ENCODE data around the gene SPTBN5.

The SPTBN5 gene

DNA sequence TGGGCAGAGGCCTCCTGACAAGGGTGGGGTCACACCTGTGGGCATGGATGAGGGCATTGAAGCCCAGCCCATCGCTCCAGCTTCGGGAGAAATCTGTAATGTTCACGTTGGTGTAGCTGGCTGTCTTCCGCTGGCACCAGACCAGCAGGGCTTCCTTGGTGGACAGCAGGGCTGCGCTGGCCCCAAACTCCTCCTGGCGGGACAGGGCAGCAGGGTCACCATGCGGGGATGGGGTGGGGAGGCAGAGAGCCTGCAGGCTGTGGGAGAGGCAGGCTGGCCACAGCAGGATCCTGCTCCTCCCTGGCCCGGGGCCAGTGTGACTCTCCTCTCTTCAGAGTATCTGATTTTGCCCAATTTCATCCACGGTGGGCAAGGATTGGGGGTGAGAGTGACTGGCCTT lies 6.0 kb downstream of the SPTBN5 start:
- H3K36me3 ChIP-seq (ENCODE audit: insufficient read depth, low read length) = no peaks in the 10 kb centered on the region
- no peaks in the 10 kb centered on the region for H3K9me3 ChIP-seq (ENCODE audit: low read depth, low read length)
- no peak overlapping the region for H3K27ac ChIP-seq
- TF ChIP-seq POLR2AphosphoS5 (IDR thresholded peaks at IDR 0.05; ENCODE audit: borderline replicate concordance, low read depth, low read length) (no peak), EZH2 (IDR thresholded peaks at IDR 0.05) (no peak), FOXP2 (optimal IDR thresholded peaks at IDR 0.05; ENCODE audit: control extremely low read depth, extremely low read length, insufficient read depth) (no peak)
- no peak overlapping the region for H3K9ac ChIP-seq (ENCODE audit: insufficient read length)
- DNase-seq (ENCODE audit: low read depth, low spot score) = no peak
- no peak overlapping the region for H3K4me3 ChIP-seq

DNA sequence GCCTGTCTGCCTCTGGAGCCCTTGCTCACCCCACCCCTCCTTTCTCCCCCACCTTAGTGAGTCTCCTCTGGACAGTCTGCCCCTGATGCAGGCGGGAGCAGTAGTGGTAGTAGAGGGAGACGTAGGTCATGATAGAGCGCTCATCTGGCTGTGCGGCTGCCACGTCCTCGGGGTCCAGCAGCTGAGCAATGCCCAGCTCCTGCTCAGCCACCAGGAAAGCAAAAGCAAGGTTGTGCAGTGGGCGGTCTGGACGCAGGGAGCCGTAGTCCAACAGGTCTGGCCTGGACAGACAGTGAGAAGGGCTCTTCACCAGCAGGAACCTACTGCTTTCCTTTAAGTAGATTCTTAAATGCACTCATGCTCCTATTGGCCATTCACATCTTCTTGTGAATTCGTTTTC lies 6.7 kb downstream of the SPTBN5 start:
- Histone ChIP-seq H3K27ac (no peak overlapping the region), H3K4me3 (no peak overlapping the region), H3K36me3 (ENCODE audit: insufficient read depth, low read length) (no peaks in the 10 kb centered on the region), H3K9ac (ENCODE audit: insufficient read length) (no peak overlapping the region), H3K9me3 (ENCODE audit: low read depth, low read length) (no peaks in the 10 kb centered on the region)
- DNase-seq (ENCODE audit: low read depth, low spot score) = no peak
- TF ChIP-seq EZH2 (IDR thresholded peaks at IDR 0.05) = no peak
- no peak for TF ChIP-seq POLR2AphosphoS5 (IDR thresholded peaks at IDR 0.05; ENCODE audit: borderline replicate concordance, low read depth, low read length)
- no peak for TF ChIP-seq FOXP2 (optimal IDR thresholded peaks at IDR 0.05; ENCODE audit: control extremely low read depth, extremely low read length, insufficient read depth)

GRCh38 chr15:41886741-41887140 lies 7.1 kb downstream of the SPTBN5 start:
- Histone ChIP-seq H3K36me3 (ENCODE audit: insufficient read depth, low read length) (no peaks in the 10 kb centered on the region), H3K27ac (no peak overlapping the region), H3K9ac (ENCODE audit: insufficient read length) (no peak overlapping the region), H3K9me3 (ENCODE audit: low read depth, low read length) (no peaks in the 10 kb centered on the region), H3K4me3 (no peak overlapping the region)
- TF ChIP-seq EZH2 (IDR thresholded peaks at IDR 0.05) (no peak), FOXP2 (optimal IDR thresholded peaks at IDR 0.05; ENCODE audit: control extremely low read depth, extremely low read length, insufficient read depth) (no peak), POLR2AphosphoS5 (IDR thresholded peaks at IDR 0.05; ENCODE audit: borderline replicate concordance, low read depth, low read length) (no peak)
- DNase-seq (ENCODE audit: low read depth, low spot score) = no peak

DNA sequence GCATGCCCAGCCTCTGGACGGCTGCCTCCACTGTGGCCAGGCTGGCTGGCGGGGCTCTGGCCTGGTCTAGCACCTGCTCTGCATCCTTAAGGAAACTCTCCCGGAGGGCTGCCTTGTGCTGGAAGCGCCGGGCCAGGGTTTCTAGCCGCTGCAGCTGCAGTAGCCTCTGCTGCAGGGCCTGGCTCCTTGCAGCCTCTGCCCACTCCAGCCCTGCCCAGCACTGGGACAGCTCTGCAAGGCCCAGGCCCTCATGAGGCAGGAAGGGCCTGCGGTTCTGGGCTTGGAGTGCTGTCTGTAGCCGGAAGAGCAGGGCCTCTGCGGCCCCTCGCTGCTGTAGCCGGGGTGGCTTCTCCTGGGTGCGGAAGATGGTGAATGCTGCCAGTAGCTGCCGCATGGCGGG lies 8.0 kb downstream of the SPTBN5 start:
- H3K4me3 ChIP-seq = no peak overlapping the region
- no peak for DNase-seq (ENCODE audit: low read depth, low spot score)
- H3K9me3 ChIP-seq (ENCODE audit: low read depth, low read length) = no peaks in the 10 kb centered on the region
- H3K9ac ChIP-seq (ENCODE audit: insufficient read length) = no peak overlapping the region
- no peak for TF ChIP-seq POLR2AphosphoS5 (IDR thresholded peaks at IDR 0.05; ENCODE audit: borderline replicate concordance, low read depth, low read length)
- no peak for TF ChIP-seq FOXP2 (optimal IDR thresholded peaks at IDR 0.05; ENCODE audit: control extremely low read depth, extremely low read length, insufficient read depth)
- no peaks in the 10 kb centered on the region for H3K36me3 ChIP-seq (ENCODE audit: insufficient read depth, low read length)
- no peak overlapping the region for H3K27ac ChIP-seq

DNA sequence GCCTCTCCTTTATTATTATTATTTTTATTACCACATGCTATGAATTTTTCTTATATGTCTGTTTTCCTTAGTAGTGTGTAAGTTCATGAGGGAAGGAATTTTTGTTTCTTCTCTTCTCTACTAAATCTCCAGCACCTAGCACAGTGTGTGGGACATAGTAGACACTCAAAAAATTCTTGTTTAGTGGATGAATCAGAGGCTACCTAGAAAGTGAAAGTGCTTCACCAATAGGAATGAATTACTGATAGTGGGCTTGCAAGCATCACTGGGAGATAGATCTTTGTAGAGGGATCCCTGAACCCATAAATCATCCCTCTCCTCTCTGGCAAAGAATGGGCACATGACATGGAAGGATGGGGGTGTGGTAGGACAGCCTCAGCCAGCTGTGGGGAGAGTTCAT lies 8.5 kb downstream of the SPTBN5 start:
- no peaks in the 10 kb centered on the region for H3K36me3 ChIP-seq (ENCODE audit: insufficient read depth, low read length)
- no peak overlapping the region for H3K9ac ChIP-seq (ENCODE audit: insufficient read length)
- no peak overlapping the region for H3K27ac ChIP-seq
- no peak overlapping the region for H3K4me3 ChIP-seq
- DNase-seq (ENCODE audit: low read depth, low spot score) = no peak
- H3K9me3 ChIP-seq (ENCODE audit: low read depth, low read length) = no peaks in the 10 kb centered on the region
- TF ChIP-seq FOXP2 (optimal IDR thresholded peaks at IDR 0.05; ENCODE audit: control extremely low read depth, extremely low read length, insufficient read depth) (no peak), EZH2 (IDR thresholded peaks at IDR 0.05) (no peak), POLR2AphosphoS5 (IDR thresholded peaks at IDR 0.05; ENCODE audit: borderline replicate concordance, low read depth, low read length) (no peak)

GRCh38 chr15:41884458-41884857 lies 9.4 kb downstream of the SPTBN5 start:
- no peaks in the 10 kb centered on the region for H3K9me3 ChIP-seq (ENCODE audit: low read depth, low read length)
- no peaks in the 10 kb centered on the region for H3K36me3 ChIP-seq (ENCODE audit: insufficient read depth, low read length)
- no peak overlapping the region for H3K9ac ChIP-seq (ENCODE audit: insufficient read length)
- TF ChIP-seq POLR2AphosphoS5 (IDR thresholded peaks at IDR 0.05; ENCODE audit: borderline replicate concordance, low read depth, low read length) (no peak), FOXP2 (optimal IDR thresholded peaks at IDR 0.05; ENCODE audit: control extremely low read depth, extremely low read length, insufficient read depth) (no peak), EZH2 (IDR thresholded peaks at IDR 0.05) (no peak)
- no peak overlapping the region for H3K4me3 ChIP-seq
- no peak overlapping the region for H3K27ac ChIP-seq
- DNase-seq (ENCODE audit: low read depth, low spot score) = no peak

DNA sequence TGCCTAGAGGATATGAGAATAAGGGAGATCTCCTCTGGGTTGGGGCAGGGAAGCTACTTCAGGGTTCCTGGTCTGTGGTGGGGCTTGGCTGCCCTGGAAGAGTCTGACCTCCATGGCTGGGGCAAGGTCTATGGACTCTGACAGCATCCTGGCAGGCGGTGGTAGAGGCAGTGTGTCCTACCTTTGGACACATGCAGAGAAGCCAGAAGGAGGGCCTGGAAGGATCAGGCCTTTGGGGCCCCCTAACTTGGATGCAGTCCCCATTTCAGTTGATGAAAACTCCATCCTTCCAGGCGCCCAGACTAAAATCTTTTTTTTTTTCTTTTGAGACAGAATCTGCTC lies 10.4 kb downstream of the SPTBN5 start:
- TF ChIP-seq FOXP2 (optimal IDR thresholded peaks at IDR 0.05; ENCODE audit: control extremely low read depth, extremely low read length, insufficient read depth) (no peak), POLR2AphosphoS5 (IDR thresholded peaks at IDR 0.05; ENCODE audit: borderline replicate concordance, low read depth, low read length) (no peak), EZH2 (IDR thresholded peaks at IDR 0.05) (no peak)
- Histone ChIP-seq H3K9ac (ENCODE audit: insufficient read length) (no peak overlapping the region), H3K9me3 (ENCODE audit: low read depth, low read length) (no peaks in the 10 kb centered on the region), H3K36me3 (ENCODE audit: insufficient read depth, low read length) (no peaks in the 10 kb centered on the region), H3K4me3 (no peak overlapping the region), H3K27ac (no peak overlapping the region)
- DNase-seq (ENCODE audit: low read depth, low spot score) = no peak

DNA sequence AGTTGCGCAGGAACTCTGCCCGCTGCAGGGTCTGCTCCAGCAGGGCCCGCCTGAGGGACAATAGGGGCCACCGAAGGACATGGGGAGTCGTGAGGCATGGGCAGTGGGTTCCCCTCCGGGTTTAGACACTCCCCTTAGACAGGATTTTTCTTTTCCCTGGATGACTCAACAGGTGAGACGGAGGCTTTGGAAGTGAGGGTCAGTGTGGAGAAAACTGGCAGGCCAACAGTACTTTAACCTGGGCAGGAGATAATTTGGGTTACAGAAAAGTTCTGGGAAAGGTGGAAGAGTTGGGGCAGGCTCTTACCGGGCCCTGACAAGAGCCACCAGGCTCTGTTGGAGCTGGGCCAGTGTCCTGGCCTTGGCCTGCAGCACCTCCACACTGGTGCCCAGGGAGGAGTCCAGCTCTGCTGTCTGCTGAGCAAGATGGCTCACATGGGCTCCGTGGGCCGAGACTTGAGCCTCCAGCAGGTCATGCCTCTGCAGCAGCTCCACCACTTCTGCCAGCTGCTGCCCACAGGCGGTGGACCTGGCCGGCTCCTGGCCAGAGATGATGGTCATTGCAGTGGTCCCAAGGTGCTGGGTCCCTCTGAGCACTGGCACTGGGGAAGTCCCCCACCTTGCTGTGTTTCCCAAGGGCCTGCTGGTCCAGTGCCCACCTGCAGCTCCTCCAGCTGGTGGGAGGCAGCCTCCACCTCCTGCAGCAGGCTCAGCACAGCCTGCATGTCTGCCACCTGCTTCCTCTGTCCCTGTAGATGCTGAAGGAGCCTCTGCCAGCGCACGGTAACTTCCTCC lies 11.0 kb downstream of the SPTBN5 start:
- Histone ChIP-seq H3K9me3 (ENCODE audit: low read depth, low read length) (no peaks in the 10 kb centered on the region), H3K36me3 (ENCODE audit: insufficient read depth, low read length) (no peaks in the 10 kb centered on the region), H3K27ac (no peak overlapping the region), H3K4me3 (no peak overlapping the region), H3K9ac (ENCODE audit: insufficient read length) (no peak overlapping the region)
- DNase-seq (ENCODE audit: low read depth, low spot score) = no peak
- TF ChIP-seq POLR2AphosphoS5 (IDR thresholded peaks at IDR 0.05; ENCODE audit: borderline replicate concordance, low read depth, low read length) (no peak), FOXP2 (optimal IDR thresholded peaks at IDR 0.05; ENCODE audit: control extremely low read depth, extremely low read length, insufficient read depth) (no peak), EZH2 (IDR thresholded peaks at IDR 0.05) (no peak)
